ENCODE results near the gene BICRA. TPM values are rescaled to one million over a fixed set of nuclear protein-coding genes. Genes with fewer than 3 reads are reported as not detected.

BICRA gene
- total and polyA plus RNA-seq, 7 donors = 3.1 to 22.4 (median 9.9) TPM

GRCh38 chr19:47600246-47601179 lies 8.4 kb upstream of the BICRA start:
- no peaks in the 10 kb centered on the region for H3K27me3 ChIP-seq (ENCODE audit: insufficient read depth in 3 of 3, low read length in 2 of 3)
- ATAC-seq (peak; percentile 95 to 98 (median 96)), DNase-seq (peak; percentile 100)
- peak overlapping the region; percentile 88 for H3K27ac ChIP-seq
- WGBS, 3 donors = 4 to 5% (median 5%) methylated on average over 64 to 77 of the region's 77 CpGs
- TF ChIP-seq CTCF (IDR thresholded peaks at IDR 0.05) = no peak
- peaks cover 16% of the 10 kb centered on the region for H3K4me1 ChIP-seq
- peak overlapping the region; percentile 76 for H3K4me3 ChIP-seq
- H3K9me3 ChIP-seq = no peaks in the 10 kb centered on the region
- intact Hi-C loops (cut with DNase I) = loop anchor here in 1 of 2 donors (5.0 kb wide), 2 partner anchors 88 to 97 kb away; no protein-coding TSS in a partner anchor
- no peaks in the 10 kb centered on the region for H3K36me3 ChIP-seq (ENCODE audit: insufficient read depth in 1 of 2, low read depth in 1 of 2)

- Histone ChIP-seq H3K9me3 (no peaks in the 10 kb centered on the region), H3K27me3 (ENCODE audit: insufficient read depth in 3 of 3, low read length in 2 of 3) (no peaks in the 10 kb centered on the region), H3K4me3 (peak overlapping the region; percentile 76), H3K27ac (peak overlapping the region; percentile 88), H3K4me1 (peaks cover 16% of the 10 kb centered on the region), H3K36me3 (ENCODE audit: insufficient read depth in 1 of 2, low read depth in 1 of 2) (no peaks in the 10 kb centered on the region)
- ATAC-seq (no peak), DNase-seq (no peak)
- 72% methylated on average over 17 of the region's 17 CpGs for WGBS, 3 donors
- no peak for TF ChIP-seq CTCF (IDR thresholded peaks at IDR 0.05)
- intact Hi-C loops (cut with DNase I) = loop anchor here in 1 of 2 donors (5.0 kb wide), 2 partner anchors 89 to 96 kb away; no protein-coding TSS in a partner anchor
These were observed 7.6 kb upstream of the BICRA start for GRCh38 chr19:47601180-47601904.

- Histone ChIP-seq H3K9me3 (no peaks in the 10 kb centered on the region), H3K36me3 (ENCODE audit: insufficient read depth in 1 of 2, low read depth in 1 of 2) (no peaks in the 10 kb centered on the region), H3K4me1 (peaks cover 14% of the 10 kb centered on the region), H3K27me3 (ENCODE audit: insufficient read depth in 3 of 3, low read length in 2 of 3) (no peaks in the 10 kb centered on the region), H3K4me3 (no peak overlapping the region), H3K27ac (no peak overlapping the region)
- 53 to 62% (median 57%) methylated on average over 13 of the region's 13 CpGs for WGBS, 3 donors
- intact Hi-C loops (cut with DNase I) = loop anchor here in 1 of 2 donors (5.0 kb wide), 2 partner anchors 92 to 93 kb away; no protein-coding TSS in a partner anchor
- DNase-seq (no peak), ATAC-seq (no peak)
- no peak for TF ChIP-seq CTCF (IDR thresholded peaks at IDR 0.05)
These were observed 5.0 kb upstream of the BICRA start for GRCh38 chr19:47603706-47604565.

- no peak for ATAC-seq
- no peak for TF ChIP-seq CTCF (IDR thresholded peaks at IDR 0.05)
- H3K4me3 ChIP-seq = peak overlapping the region; percentile 100
- H3K9me3 ChIP-seq = no peaks in the 10 kb centered on the region
- no peak for DNase-seq
- no peaks in the 10 kb centered on the region for H3K36me3 ChIP-seq (ENCODE audit: insufficient read depth in 1 of 2, low read depth in 1 of 2)
- H3K4me1 ChIP-seq = peaks cover 24% of the 10 kb centered on the region
- intact Hi-C loops (cut with DNase I) = loop anchor here in 1 of 2 donors (2.0 kb wide), 2 partner anchors 57 to 91 kb away; no protein-coding TSS in a partner anchor
- WGBS, 3 donors = 39 to 44% (median 39%) methylated on average over 21 of the region's 21 CpGs
- no peaks in the 10 kb centered on the region for H3K27me3 ChIP-seq (ENCODE audit: insufficient read depth in 3 of 3, low read length in 2 of 3)
- peak overlapping the region; percentile 100 for H3K27ac ChIP-seq
These were observed 1.3 kb upstream of the BICRA start for GRCh38 chr19:47607564-47608073.
